SK-N-SH (cell line): ENCODE data around the gene LARGE1.

Source experiments
- ELF1 ChIP-seq: IDR thresholded peaks from 2 replicates; pipeline ENCODE4 v1.4.0; 2012
- GABPA ChIP-seq: IDR thresholded peaks from 2 replicates; pipeline ENCODE4 v1.4.0; 2012; ENCODE audit warnings: low read depth, mild to moderate bottlenecking
- GATA2 ChIP-seq: sonication (generic); formaldehyde crosslinking; IDR thresholded peaks from 2 replicates; pipeline ENCODE4 v1.5.0; 2020; ENCODE audit warnings: mild to moderate bottlenecking, missing genetic modification reagents
- MXI1 ChIP-seq: IDR thresholded peaks from 2 replicates; pipeline ENCODE4 v1.6.1; 2012; ENCODE audit warnings: mild to moderate bottlenecking, low read depth, low read length, improper control_type of control experiment
- POLR2AphosphoS5 ChIP-seq: IDR thresholded peaks from 2 replicates; pipeline ENCODE4 v1.6.1; 2012; ENCODE audit warnings: low read depth, low read length
- RAD21 ChIP-seq: IDR thresholded peaks from 2 replicates; pipeline ENCODE4 v1.6.1; 2012; ENCODE audit warnings: mild to moderate bottlenecking, low read length
- RCOR1 ChIP-seq: fragments of 150-350 bp; IDR thresholded peaks from 2 replicates; pipeline ENCODE4 v1.6.1; 2017; ENCODE audit warnings: antibody characterized with exemption, low read length
- REST ChIP-seq: IDR thresholded peaks from 2 replicates; pipeline ENCODE4 v1.6.1; 2012; ENCODE audit warnings: mild to moderate bottlenecking, low read depth, low read length, moderate library complexity
- SMC3 ChIP-seq: IDR thresholded peaks from 2 replicates; pipeline ENCODE4 v1.6.1; 2012; ENCODE audit warnings: low read depth, low read length, improper control_type of control experiment
- TAF1 ChIP-seq: IDR thresholded peaks from 2 replicates; pipeline ENCODE4 v1.6.1; 2012; ENCODE audit warnings: low read depth, mild to moderate bottlenecking, low read length, moderate library complexity, borderline replicate concordance
- TF ChIP-seq, protein P1 (sequence below): fragments of 200-600 bp; sonication (generic); IDR thresholded peaks from 2 replicates; pipeline ENCODE4 v1.6.1; 2017; ENCODE audit warnings: antibody characterized with exemption, mild to moderate bottlenecking, moderate library complexity

DNA sequence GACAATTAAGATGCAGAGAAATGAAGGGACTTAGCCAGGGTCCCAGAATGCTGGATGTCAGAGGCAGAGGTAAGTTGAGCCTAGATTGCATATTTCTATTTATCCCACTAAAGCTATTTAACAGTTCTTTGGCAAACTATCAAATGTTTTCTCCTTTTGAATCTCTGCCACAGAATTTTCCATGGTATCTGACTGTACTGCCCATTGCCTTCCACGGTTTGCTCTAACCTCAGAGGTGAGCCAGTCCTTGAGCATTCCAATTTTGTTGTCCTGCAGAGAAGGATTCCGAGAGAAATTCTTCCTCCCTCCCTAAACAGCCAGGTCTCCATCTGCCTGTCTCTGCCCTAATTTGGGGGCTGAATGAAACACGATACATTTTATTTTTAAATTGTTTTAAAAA is 493.8 kb downstream of the LARGE1 start:
- no peak for TF ChIP-seq REST
- TF ChIP-seq POLR2AphosphoS5: no peak
- TF ChIP-seq, protein P1, sequence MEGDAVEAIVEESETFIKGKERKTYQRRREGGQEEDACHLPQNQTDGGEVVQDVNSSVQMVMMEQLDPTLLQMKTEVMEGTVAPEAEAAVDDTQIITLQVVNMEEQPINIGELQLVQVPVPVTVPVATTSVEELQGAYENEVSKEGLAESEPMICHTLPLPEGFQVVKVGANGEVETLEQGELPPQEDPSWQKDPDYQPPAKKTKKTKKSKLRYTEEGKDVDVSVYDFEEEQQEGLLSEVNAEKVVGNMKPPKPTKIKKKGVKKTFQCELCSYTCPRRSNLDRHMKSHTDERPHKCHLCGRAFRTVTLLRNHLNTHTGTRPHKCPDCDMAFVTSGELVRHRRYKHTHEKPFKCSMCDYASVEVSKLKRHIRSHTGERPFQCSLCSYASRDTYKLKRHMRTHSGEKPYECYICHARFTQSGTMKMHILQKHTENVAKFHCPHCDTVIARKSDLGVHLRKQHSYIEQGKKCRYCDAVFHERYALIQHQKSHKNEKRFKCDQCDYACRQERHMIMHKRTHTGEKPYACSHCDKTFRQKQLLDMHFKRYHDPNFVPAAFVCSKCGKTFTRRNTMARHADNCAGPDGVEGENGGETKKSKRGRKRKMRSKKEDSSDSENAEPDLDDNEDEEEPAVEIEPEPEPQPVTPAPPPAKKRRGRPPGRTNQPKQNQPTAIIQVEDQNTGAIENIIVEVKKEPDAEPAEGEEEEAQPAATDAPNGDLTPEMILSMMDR: no peak
- no peak for TF ChIP-seq GABPA
- no peak for TF ChIP-seq GATA2 (CRISPR knock-in tag)
- TF ChIP-seq TAF1: no peak
- no peak for TF ChIP-seq MXI1
- TF ChIP-seq SMC3: no peak
- TF ChIP-seq RCOR1: no peak
- TF ChIP-seq RAD21: no peak
- no peak for TF ChIP-seq ELF1
